Fibroblast of lung (primary cell): ENCODE data around the gene CAMKMT.

Experiments
- CTCF ChIP-seq, 2 donors: IDR thresholded peaks in 1 of 2; conservative IDR thresholded peaks in 1 of 2; 1 replicate in 1 of 2; 2 replicates in 1 of 2; pipeline ENCODE4 v1.5.1; 2011 to 2012; ENCODE audit warnings: low read length in 2 of 2, control low read depth in 1 of 2, inconsistent platforms in 1 of 2, low read depth in 1 of 2, mild to moderate bottlenecking in 1 of 2
- EZH2 ChIP-seq: IDR thresholded peaks from 2 replicates; pipeline ENCODE4 v1.5.1; 2012; ENCODE audit warnings: low read length, control low read depth, mild to moderate bottlenecking; ENCODE audit errors: missing control alignments

- TF ChIP-seq EZH2 = no peak
- no peak for TF ChIP-seq CTCF (conservative IDR thresholded peaks at IDR 0.05 in 1 of 2, IDR thresholded peaks at IDR 0.05 in 1 of 2; ENCODE audit: low read depth in 1 of 2, low read length in 2 of 2)
Observed at GRCh38 chr2:44342854-44343253, 18.9 kb upstream of the CAMKMT start.
